Measurements from ENCODE around the gene GRB7. TPM values are rescaled to one million over a fixed set of nuclear protein-coding genes. Genes with fewer than 3 reads are reported as not detected.

Gene GRB7
- total and polyA plus RNA-seq, 2 of the 4 experiments (the other 2 are of a cell fraction): 0.18 to 0.36 TPM

- in situ Hi-C loops (cut with MboI; ENCODE audit: low sequenced_read_pairs): loop anchor here (10.0 kb wide), 1 partner anchor 197 kb away; no protein-coding TSS in a partner anchor
- Histone ChIP-seq H2BK15ac (ENCODE audit: low read depth, low read length) (no peak overlapping the region), H3K79me1 (ENCODE audit: low read depth in 1 of 2, low read length in 2 of 2) (no peaks in the 10 kb centered on the region), H3K27me3 (ENCODE audit: control insufficient read depth, insufficient read depth, low read length) (peaks cover 59% of the 10 kb centered on the region), H3K9me1 (ENCODE audit: insufficient read depth, low read length) (no peaks in the 10 kb centered on the region), H3K36me3 (ENCODE audit: control insufficient read depth, insufficient read depth, low read length) (no peaks in the 10 kb centered on the region), H2BK20ac (ENCODE audit: low read depth, low read length) (no peak overlapping the region), H4K91ac (ENCODE audit: insufficient read depth, low read depth, low read length) (no peak overlapping the region), H2BK120ac (ENCODE audit: low read depth, low read length) (no peak overlapping the region), H3K56ac (ENCODE audit: extremely low read depth, insufficient read depth, low read length) (no peak overlapping the region), H2AK9ac (replicated peaks; ENCODE audit: low read depth, low read length, poor library complexity) (no peak overlapping the region), H4K5ac (ENCODE audit: low read depth, low read length) (no peak overlapping the region), H2AFZ (replicated peaks; ENCODE audit: low read length, poor library complexity) (no peak overlapping the region), H3K4ac (ENCODE audit: low read depth, low read length) (no peak overlapping the region), H3K4me1 (ENCODE audit: control insufficient read depth, insufficient read depth, low read length) (no peaks in the 10 kb centered on the region), H4K20me1 (ENCODE audit: insufficient read depth, low read length) (no peaks in the 10 kb centered on the region), H2BK5ac (ENCODE audit: low read depth, low read length, poor library complexity, severe bottlenecking) (no peak overlapping the region), H3K14ac (replicated peaks; ENCODE audit: low read depth, low read length) (no peak overlapping the region), H3K9me3 (ENCODE audit: control insufficient read depth, insufficient read depth, low read length) (no peaks in the 10 kb centered on the region), H3K27ac (ENCODE audit: insufficient read depth, low read length) (no peak overlapping the region), H4K8ac (ENCODE audit: low read depth in 2 of 2, low read length in 2 of 2) (no peak overlapping the region), H3K9ac (ENCODE audit: low read depth, low read length) (no peak overlapping the region), H3K4me3 (ENCODE audit: insufficient read depth, low read depth, low read length) (no peak overlapping the region), H3K23ac (ENCODE audit: low read depth, low read length) (no peak overlapping the region), H3K18ac (ENCODE audit: low read depth, low read length) (no peak overlapping the region), H3K4me2 (ENCODE audit: low read depth, low read length) (no peak overlapping the region), H2AK5ac (ENCODE audit: low read depth, low read length) (no peak overlapping the region)
- DNase-seq: no peak
- intact Hi-C loops (cut with micrococcal nuclease): loop anchor here (5.0 kb wide), 1 partner anchor 80 kb away; no protein-coding TSS in a partner anchor
- ChIA-PET CTCF (no interaction called here), POLR2A (ENCODE audit: unreplicated experiment) (no interaction called here)
- dilution Hi-C loops (cut with HindIII; ENCODE audit: low sequenced_read_pairs, unreplicated experiment): no loop called here
- no CpG with 5 or more reads among the region's 11 CpGs for WGBS, 2 experiments (ENCODE audit: extremely low coverage in 2 of 2, insufficient read length in 1 of 2)
- ATAC-seq (ENCODE audit: low read depth): no peak
- no TSS peak for BruUV-seq (replicated peaks)
- TF ChIP-seq SMC3 (IDR thresholded peaks at IDR 0.05; ENCODE audit: low read depth, low read length) (no peak), MXI1 (IDR thresholded peaks at IDR 0.05; ENCODE audit: borderline replicate concordance, low read depth, low read length) (no peak), POLR2A (IDR thresholded peaks at IDR 0.05; ENCODE audit: low read depth, low read length) (no peak), BHLHE40 (IDR thresholded peaks at IDR 0.05; ENCODE audit: low read depth, low read length) (no peak), NFE2L2 (IDR thresholded peaks at IDR 0.05; ENCODE audit: low read depth, low read length) (no peak), CTCF (conservative IDR thresholded peaks at IDR 0.05; ENCODE audit: low read depth, low read length) (no peak), MAFK (IDR thresholded peaks at IDR 0.05; ENCODE audit: low read depth, low read length) (no peak), ELK1 (IDR thresholded peaks at IDR 0.05; ENCODE audit: borderline replicate concordance, low read depth, low read length) (no peak), FOS (IDR thresholded peaks at IDR 0.05; ENCODE audit: low read depth, low read length) (no peak), RFX5 (IDR thresholded peaks at IDR 0.05; ENCODE audit: low read depth, low read length) (no peak)
- TF ChIP-seq, protein P1, sequence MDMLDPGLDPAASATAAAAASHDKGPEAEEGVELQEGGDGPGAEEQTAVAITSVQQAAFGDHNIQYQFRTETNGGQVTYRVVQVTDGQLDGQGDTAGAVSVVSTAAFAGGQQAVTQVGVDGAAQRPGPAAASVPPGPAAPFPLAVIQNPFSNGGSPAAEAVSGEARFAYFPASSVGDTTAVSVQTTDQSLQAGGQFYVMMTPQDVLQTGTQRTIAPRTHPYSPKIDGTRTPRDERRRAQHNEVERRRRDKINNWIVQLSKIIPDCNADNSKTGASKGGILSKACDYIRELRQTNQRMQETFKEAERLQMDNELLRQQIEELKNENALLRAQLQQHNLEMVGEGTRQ (IDR thresholded peaks at IDR 0.05; ENCODE audit: low read depth, low read length): no peak
These were observed 40.0 kb downstream of the GRB7 start for GRCh38 chr17:39777534-39778365.

Data from IMR-90 (cell line).